Fibroblast of pulmonary artery (primary cell): Measurements from ENCODE around the gene NCR2.

Experiments used
- DNase-seq: peaks from one replicate; pipeline ENCODE4 v3.0.0-alpha.2; 2010; ENCODE audit warnings: low read depth
- H3K4me3 ChIP-seq: replicated peaks from 2 replicates; pipeline ENCODE4 v1.5.1; 2011; ENCODE audit warnings: low read depth, mild to moderate bottlenecking, control low read depth, low read length, moderate library complexity
- CTCF ChIP-seq: IDR thresholded peaks from 2 replicates; pipeline ENCODE4 v1.5.1; 2011; ENCODE audit warnings: mild to moderate bottlenecking, control low read depth, low read length, inconsistent platforms; ENCODE audit errors: missing control alignments

Gene NCR2

GRCh38 chr6:41318261-41318653 is 17.2 kb upstream of the NCR2 start:
- DNase-seq: no peak
- H3K4me3 ChIP-seq: peak overlapping the region; percentile 41

GRCh38 chr6:41318654-41319565 is 16.5 kb upstream of the NCR2 start:
- peak overlapping the region; percentile 41 for H3K4me3 ChIP-seq
- TF ChIP-seq CTCF: peak; percentile 100
- DNase-seq: peak; percentile 82

More at GRCh38 chr6:41318261-41318653, 17.2 kb upstream of the NCR2 start:
- TF ChIP-seq CTCF: no peak

DNA sequence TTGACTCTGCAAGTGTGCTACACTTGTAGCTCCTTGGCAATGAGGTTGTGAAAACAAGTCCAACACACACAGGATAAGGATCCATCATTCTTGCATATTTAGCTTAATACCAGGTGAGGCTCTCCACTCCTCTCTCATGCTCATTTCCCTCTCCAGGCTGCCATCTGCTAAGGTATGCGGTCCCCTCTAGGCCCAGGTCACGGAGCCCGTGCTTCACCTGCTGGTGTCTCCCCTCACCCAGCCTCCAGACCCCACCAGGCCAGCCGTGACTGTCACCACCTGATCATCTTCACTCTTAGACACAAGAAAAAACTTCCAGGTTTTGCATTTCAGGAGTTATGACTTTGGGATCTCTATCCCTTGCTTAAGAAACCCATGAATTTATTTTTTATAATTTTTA is 14.2 kb upstream of the NCR2 start:
- TF ChIP-seq CTCF: no peak
- no peak overlapping the region for H3K4me3 ChIP-seq
- DNase-seq: no peak

GRCh38 chr6:41325446-41326066 is 9.9 kb upstream of the NCR2 start:
- no peak for DNase-seq
- H3K4me3 ChIP-seq: no peak overlapping the region
- no peak for TF ChIP-seq CTCF

DNA sequence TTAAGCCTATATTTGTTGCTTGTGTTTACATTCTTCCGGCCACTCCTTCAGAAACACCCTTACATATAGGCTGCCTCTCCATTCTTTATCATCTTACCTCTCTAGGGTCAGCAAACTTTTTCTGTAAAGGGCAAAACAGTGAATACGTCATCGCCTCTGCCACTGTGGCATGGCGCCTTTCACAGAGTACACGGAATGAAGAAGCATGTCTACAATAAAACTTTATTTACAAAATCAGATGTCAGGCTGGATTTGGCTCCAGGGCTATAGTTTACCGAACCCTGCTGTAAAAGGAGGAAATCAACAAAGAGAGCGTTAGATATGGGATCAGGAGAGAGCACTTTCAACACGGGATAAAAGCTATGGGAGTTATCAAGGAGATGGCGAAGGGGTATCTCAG is 9.3 kb upstream of the NCR2 start:
- DNase-seq: no peak
- no peak overlapping the region for H3K4me3 ChIP-seq
- no peak for TF ChIP-seq CTCF

DNA sequence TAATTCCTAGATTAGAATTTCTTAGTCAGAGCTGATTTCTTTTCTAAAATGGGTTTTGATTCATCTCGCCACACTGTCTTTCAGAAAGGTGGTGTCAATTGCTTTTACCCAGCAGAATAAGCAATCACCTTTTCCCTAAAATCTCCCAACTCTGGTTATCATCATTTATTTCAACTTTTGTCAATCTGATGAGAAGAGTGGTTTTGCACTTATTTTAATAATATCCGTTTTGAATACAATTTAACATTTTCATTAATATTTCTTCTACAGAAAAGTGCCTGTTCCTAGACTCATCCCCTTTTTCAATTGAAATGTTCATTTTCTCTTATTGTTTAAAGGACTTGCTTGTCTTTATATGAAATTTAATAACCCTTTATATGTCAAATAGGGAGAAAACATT is 8.2 kb upstream of the NCR2 start:
- H3K4me3 ChIP-seq: no peak overlapping the region
- TF ChIP-seq CTCF: no peak
- no peak for DNase-seq
